Measurements from ENCODE around the gene OGFOD1.

OGFOD1 gene

DNA sequence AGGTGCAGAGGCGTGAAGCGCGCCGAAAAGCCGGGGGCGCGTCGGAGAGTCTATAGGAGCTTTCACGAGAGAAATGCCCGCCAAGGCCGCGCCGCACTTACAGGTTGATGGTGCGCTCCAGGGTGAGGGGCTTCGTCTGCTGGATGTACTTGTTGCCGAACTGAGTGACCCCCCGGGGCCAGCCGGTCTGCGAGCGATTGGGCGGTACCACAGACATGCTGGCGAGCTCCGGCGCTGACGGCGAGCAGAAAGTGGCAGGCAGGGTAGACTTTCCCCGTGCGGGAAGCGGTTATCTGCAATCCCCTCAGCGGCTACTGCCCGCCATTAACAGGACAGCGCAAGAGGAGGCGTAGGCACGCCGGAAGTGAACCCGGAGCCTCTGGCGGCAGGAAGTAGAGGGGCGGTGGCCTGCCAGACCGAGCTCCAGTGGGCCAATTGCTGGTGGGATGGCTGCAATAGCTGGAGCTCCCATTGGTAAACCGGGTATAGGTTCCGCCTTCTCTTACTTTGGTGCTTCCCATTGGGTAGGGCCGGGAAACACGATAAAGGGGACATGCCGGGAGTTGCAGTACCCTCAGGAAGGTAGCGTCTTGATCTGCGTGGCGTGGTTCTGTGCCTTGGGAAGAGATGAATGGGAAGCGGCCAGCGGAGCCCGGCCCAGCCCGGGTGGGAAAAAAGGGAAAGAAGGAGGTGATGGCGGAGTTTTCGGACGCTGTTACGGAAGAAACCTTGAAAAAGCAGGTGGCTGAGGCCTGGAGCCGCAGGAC lies at the start of gene OGFOD1, which contains the start of gene NUDT21:
Gene OGFOD1, plus strand, starts transcription at position 569 of the 767 bp plus-strand sequence. Its CDS starts 59 bp downstream, at position 628.
Gene NUDT21, minus strand, starts transcription at position 347 of the 767 bp plus-strand sequence. Its CDS starts 130 bp downstream, at position 217.
- DNase-seq, result peak; percentile 94

DNA sequence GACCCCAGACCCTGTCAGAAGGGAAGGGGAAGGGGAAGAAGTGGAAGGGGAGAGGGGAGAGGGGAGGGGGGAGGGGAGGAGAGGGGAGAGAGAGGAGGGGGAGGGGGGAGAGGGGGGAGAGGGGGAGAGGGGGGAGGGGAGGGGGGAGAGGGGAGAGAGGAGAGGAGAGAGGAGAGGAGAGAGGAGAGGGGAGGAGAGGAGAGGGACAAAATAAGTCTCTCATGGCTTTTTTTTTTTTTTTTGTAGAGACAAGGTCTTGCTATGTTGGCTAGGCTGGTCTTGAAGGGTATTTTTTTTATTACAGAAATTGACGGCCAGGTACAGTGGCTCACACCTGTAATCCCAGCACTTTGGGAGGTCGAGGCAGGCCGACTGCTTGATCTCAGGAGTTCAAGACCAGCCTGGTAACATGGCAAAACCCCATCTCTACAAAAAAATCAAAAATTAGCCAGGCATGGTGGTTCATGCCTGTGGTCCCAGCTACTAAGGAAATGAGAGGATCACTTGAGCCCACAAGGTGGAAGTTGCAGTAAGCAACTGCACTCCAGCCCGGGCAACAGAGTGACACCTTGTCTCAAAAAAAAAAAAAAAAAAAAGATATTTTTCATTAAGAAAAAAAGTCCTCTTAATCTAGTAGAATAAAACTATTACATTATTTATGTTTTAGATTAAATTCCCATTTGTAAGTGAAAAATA lies 45.2 kb upstream of the OGFOD1 start:
- DNase-seq, result no peak

- DNase-seq, result no peak
These were observed 42.8 kb upstream of the OGFOD1 start for GRCh38 chr16:56408379-56409098.

DNA sequence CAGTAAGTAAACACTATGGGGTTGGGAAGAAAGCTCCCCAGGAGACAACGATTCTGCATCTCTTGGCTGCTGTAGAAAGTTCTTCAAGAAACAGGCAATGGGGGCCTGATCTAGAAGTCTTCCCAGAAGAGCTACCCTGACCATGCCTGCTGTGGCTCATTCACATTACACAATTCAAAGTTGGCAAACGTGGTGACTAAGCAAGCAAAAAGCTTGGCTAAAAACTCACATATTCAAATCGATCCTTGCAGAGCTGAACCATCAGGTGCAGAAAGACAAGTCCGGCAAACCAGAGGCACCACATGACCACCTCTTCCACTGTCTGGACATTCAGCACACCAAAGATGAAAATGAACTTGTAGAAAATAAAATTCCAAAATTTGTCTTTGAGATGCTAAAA lies 42.2 kb upstream of the OGFOD1 start:
- no peak for DNase-seq

GRCh38 chr16:56411123-56411522 lies 40.2 kb upstream of the OGFOD1 start:
- DNase-seq, result no peak

GRCh38 chr16:56411624-56412023 lies 39.7 kb upstream of the OGFOD1 start:
- DNase-seq, result no peak

DNA sequence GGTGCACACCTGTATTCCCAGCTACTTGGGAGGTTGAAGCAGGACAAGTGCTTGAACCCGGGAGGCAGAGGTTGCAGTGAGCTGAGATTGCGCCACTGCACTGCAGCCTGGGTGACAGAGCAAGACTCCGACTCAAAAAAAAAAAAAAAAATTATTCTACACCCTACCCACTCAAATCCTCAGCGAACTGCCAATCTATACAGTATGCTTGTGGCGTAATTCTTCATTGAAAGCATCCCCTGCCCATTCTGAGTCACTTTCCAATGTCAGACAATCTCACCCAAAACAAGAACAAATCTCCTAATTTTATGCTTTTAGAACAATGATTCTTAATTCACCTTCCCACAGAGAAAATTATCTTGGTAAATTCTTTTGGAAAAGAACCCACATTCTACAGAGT lies 38.0 kb upstream of the OGFOD1 start:
- DNase-seq, result no peak

GRCh38 chr16:56414366-56414765 lies 37.0 kb upstream of the OGFOD1 start:
- no peak for DNase-seq

DNA sequence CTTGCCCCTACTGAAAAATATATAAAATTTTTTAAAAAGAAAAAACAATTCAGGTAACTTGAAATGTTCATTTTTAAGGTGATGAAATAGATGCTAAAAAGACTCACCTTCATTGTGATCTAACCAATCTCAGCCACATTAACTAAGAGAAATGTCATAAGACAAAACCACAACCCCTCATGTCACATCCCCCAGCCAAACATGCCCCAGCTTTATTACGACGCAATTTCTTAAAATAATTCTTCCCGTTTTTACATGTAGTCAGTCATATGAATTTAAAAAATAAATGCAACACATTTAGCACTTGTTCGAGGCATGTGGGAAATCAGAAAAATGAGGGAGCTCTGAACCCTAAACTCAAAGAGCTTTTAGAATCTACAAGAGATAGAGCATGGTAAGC lies 35.5 kb upstream of the OGFOD1 start:
- no peak for DNase-seq

DNA sequence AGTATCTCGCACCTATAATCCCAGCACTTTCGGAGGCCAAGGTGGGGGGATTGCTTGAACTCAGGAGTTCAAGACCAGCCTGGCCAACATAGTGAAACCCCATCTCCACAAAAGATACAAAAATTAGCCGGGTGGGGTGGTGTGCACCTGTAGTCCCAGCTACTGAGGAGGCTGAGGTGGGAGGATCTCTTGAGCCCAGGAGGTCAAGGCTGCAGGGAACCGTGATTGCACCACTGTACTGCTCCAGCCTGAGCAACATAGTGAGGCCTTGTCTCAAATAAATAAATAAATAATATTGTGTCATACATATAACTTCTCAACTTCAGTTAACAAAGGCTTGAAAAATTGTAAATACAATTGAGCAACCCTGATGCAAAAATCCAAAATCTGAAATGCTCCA lies 34.2 kb upstream of the OGFOD1 start:
- DNase-seq, result no peak

GRCh38 chr16:56419740-56420548 lies 31.4 kb upstream of the OGFOD1 start:
- DNase-seq, result no peak

DNA sequence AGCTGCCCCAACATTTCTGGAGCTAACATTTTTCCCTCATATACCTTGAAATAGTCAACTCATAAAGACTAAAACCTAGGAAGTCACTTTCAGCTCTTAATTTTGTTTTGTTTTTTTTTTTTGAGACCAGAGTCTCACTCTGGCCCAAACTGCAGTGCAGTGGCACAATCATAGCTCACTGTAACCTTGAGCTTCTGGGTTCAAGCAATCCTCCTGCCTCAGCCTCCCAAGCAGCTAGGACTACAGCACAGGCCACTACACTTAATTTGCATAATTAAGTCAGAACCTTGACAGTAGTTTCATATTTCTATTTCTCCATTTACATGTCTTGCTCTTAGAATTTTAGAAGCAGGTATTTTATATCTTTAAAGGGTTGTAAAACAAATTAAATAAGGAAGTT lies 30.7 kb upstream of the OGFOD1 start:
- DNase-seq, result no peak

GRCh38 chr16:56421313-56421712 lies 30.0 kb upstream of the OGFOD1 start:
- no peak for DNase-seq

- no peak for DNase-seq
These were observed 29.2 kb upstream of the OGFOD1 start for GRCh38 chr16:56421976-56422669.

DNA sequence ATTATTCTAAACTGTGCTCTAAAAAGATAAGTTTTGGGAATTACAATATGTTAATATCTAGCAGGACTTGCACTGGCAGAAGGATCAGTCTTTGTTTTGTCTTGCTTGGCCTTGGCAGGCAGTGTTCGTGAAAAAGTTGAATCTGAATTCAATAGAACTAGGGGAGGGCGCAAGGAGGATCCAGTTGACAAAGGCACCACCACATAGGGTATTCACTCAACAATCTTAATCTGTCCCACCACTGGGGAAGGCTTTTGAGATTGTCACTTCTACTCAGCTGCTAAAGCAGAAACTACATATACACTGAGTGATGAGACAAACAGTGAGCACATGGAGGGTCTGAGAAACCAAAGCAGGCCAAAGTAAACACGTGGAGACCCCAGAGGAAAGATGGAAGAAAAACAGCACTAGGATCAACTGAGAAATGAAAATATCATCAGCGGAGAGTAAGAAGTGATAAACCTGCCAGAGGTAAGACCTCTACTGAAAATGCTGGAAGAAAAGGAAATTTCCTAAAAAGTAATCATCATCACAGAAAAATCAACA lies 28.4 kb upstream of the OGFOD1 start:
- DNase-seq, result no peak

- no peak for DNase-seq
These were observed 27.6 kb upstream of the OGFOD1 start for GRCh38 chr16:56423584-56424403.

DNA sequence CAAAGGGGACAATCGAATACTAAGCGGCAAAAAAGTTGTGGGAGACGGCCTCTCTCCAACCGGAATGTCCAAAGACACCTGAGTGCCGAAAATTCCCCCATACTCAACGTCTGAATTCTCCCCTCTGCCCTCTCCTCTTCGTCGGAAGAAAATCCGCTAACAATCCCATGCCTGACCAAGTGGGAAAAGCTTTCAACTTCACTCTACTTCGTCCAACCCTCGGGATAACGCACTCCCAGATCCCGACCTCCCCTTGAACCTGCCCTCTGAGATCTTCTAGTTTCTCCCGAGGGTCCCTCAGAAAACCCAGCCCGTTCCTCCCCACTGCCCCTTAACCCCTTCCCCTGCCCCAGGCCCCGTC lies 27.0 kb upstream of the OGFOD1 start:
- no peak for DNase-seq

GRCh38 chr16:56424791-56425438 lies 26.4 kb upstream of the OGFOD1 start:
- DNase-seq, result peak; percentile 24

DNA sequence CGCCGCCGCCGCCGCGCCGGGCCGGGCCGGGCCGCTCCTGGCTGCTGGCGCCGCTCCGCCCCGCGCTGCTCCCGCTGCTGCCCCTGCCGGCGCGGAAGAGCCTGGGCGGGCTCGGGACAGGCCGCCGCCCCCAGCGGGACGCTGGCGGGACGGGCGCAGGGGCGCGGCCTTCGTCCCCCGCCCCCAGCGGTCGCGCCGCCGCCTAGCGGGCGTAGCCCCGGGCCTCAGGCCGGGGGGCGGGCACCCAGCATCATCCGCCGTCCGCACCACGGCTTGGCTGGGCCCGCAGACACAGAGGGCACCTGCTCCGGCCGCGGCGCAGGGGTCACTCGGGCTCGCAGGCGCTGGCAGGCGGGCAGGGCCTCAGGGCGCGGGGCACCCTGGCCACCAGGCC lies 25.9 kb upstream of the OGFOD1 start, which contains the start of gene AMFR:
Gene AMFR, minus strand, starts transcription at position 107 of the 394 bp plus-strand sequence. CDS start 218 bp downstream, outside the sequence.
- DNase-seq, result peak; percentile 67

- no peak for DNase-seq
These were observed 24.8 kb upstream of the OGFOD1 start for GRCh38 chr16:56426585-56426984.

Measured in NCI-H345 (cell line).